Fibroblast of the aortic adventitia (primary cell): ENCODE measurements around the gene CAV2. TPM values are rescaled to one million over a fixed set of nuclear protein-coding genes. Genes with fewer than 3 reads are reported as not detected.
"Not testable (repeated sequence)": the region's sequence is repeated elsewhere in the genome, so short reads cannot be mapped to it uniquely, and the experiment has no call there.

ENCODE experiments used
- DNase-seq: peaks from one replicate; pipeline ENCODE4 v3.0.0-alpha.2; 2010; ENCODE audit warnings: low read depth
- H3K4me3 ChIP-seq: 2 replicates; pipeline ENCODE4 v1.5.1; 2011; ENCODE audit warnings: low read depth, mild to moderate bottlenecking, control low read depth, low read length, moderate library complexity
- CTCF ChIP-seq: IDR thresholded peaks from 2 replicates; pipeline ENCODE4 v1.5.1; 2011; ENCODE audit warnings: mild to moderate bottlenecking, low read length, control low read depth, inconsistent platforms; ENCODE audit not compliant: insufficient read depth
- total RNA-seq: library from RNA; depleted of rRNA; stranded (reverse); fragments of >200 nt; gene quantifications from 2 replicates; pipeline ENCODE4 v1.2.3, GENCODE V29; 2012; ENCODE audit warnings: low replicate concordance

The CAV2 gene
- total RNA-seq, 1 donor: 113 TPM

- no peak overlapping the region for H3K4me3 ChIP-seq
- no peak for DNase-seq
- TF ChIP-seq CTCF: no peak
Observed at GRCh38 chr7:116483271-116483942, 16.1 kb upstream of the CAV2 start.

GRCh38 chr7:116484389-116484788, 15.1 kb upstream of the CAV2 start:
- not testable (repeated sequence) for DNase-seq

GRCh38 chr7:116487907-116488521, 11.5 kb upstream of the CAV2 start:
- no peak for TF ChIP-seq CTCF
- no peak for DNase-seq
- H3K4me3 ChIP-seq: no peak overlapping the region

More at GRCh38 chr7:116484389-116484788, 15.1 kb upstream of the CAV2 start:
- H3K4me3 ChIP-seq: not testable (repeated sequence)

GRCh38 chr7:116490351-116490750, 9.2 kb upstream of the CAV2 start:
- TF ChIP-seq CTCF: no peak
- H3K4me3 ChIP-seq: no peak overlapping the region
- no peak for DNase-seq

- H3K4me3 ChIP-seq: no peak overlapping the region
- TF ChIP-seq CTCF: no peak
- DNase-seq: no peak
Observed at GRCh38 chr7:116491887-116492653, 7.5 kb upstream of the CAV2 start.

GRCh38 chr7:116492654-116493109, 6.9 kb upstream of the CAV2 start:
- TF ChIP-seq CTCF: no peak
- no peak for DNase-seq
- H3K4me3 ChIP-seq: no peak overlapping the region

GRCh38 chr7:116493449-116493848, 6.1 kb upstream of the CAV2 start:
- DNase-seq: no peak
- no peak overlapping the region for H3K4me3 ChIP-seq
- no peak for TF ChIP-seq CTCF
